Measurements from ENCODE around the gene OVCA2.

GRCh38 chr17:2051061-2051932 is 9.5 kb downstream of the OVCA2 start:
- TF ChIP-seq, protein P1, sequence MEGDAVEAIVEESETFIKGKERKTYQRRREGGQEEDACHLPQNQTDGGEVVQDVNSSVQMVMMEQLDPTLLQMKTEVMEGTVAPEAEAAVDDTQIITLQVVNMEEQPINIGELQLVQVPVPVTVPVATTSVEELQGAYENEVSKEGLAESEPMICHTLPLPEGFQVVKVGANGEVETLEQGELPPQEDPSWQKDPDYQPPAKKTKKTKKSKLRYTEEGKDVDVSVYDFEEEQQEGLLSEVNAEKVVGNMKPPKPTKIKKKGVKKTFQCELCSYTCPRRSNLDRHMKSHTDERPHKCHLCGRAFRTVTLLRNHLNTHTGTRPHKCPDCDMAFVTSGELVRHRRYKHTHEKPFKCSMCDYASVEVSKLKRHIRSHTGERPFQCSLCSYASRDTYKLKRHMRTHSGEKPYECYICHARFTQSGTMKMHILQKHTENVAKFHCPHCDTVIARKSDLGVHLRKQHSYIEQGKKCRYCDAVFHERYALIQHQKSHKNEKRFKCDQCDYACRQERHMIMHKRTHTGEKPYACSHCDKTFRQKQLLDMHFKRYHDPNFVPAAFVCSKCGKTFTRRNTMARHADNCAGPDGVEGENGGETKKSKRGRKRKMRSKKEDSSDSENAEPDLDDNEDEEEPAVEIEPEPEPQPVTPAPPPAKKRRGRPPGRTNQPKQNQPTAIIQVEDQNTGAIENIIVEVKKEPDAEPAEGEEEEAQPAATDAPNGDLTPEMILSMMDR (conservative IDR thresholded peaks at IDR 0.05; ENCODE audit: low read length), result no peak
- no peak for TF ChIP-seq EZH2phosphoT487 (IDR thresholded peaks at IDR 0.05; ENCODE audit: borderline replicate concordance)
